Liver (tissue), 9 donors: ENCODE measurements around the gene NR2F2. TPM values are rescaled to one million over a fixed set of nuclear protein-coding genes. Genes with fewer than 3 reads are reported as not detected.
A peak's percentile ranks its signal among the peaks of the same experiment; 100 is the strongest.

Experiments used
- DNase-seq: peaks from one replicate; pipeline ENCODE4 v3.0.0-alpha.2; 2017; ENCODE audit warnings: low spot score
- H3K27ac ChIP-seq, 2 donors: one replicate each; pipeline ENCODE4 v1.7.0; 2013; ENCODE audit warnings: inconsistent platforms in 2 of 2, low read length in 2 of 2, control low read depth in 1 of 2, low read depth in 1 of 2, mild to moderate bottlenecking in 1 of 2
- H3K27me3 ChIP-seq, 4 donors: one replicate each; pipeline versions ENCODE4 v1.6.1 to v1.7.0; 2013; ENCODE audit warnings: low read length in 3 of 4, inconsistent platforms in 1 of 4, mild to moderate bottlenecking in 1 of 4, moderate library complexity in 1 of 4; ENCODE audit not compliant: control insufficient read depth in 4 of 4, insufficient read depth in 4 of 4
- H3K36me3 ChIP-seq, 4 donors: one replicate each; pipeline versions ENCODE4 v1.6.1 to v1.7.0; 2013; ENCODE audit warnings: low read length in 3 of 4, mild to moderate bottlenecking in 3 of 4, low read depth in 1 of 4, moderate library complexity in 1 of 4; ENCODE audit not compliant: control insufficient read depth in 4 of 4, insufficient read depth in 3 of 4
- H3K4me1 ChIP-seq, 4 donors: one replicate each; pipeline versions ENCODE4 v1.6.1 to v1.7.0; 2013; ENCODE audit warnings: low read length in 3 of 4, mild to moderate bottlenecking in 3 of 4, moderate library complexity in 1 of 4; ENCODE audit not compliant: control insufficient read depth in 4 of 4, insufficient read depth in 4 of 4
- H3K4me3 ChIP-seq, 3 donors: one replicate each; pipeline versions ENCODE4 v1.6.1 to v1.7.0; 2013; ENCODE audit warnings: low read length in 3 of 3, control low read depth in 1 of 3, low read depth in 1 of 3, mild to moderate bottlenecking in 1 of 3
- H3K9ac ChIP-seq, 2 donors: one replicate each; pipeline ENCODE4 v1.7.0; 2013; ENCODE audit warnings: low read length in 2 of 2, mild to moderate bottlenecking in 2 of 2, moderate library complexity in 2 of 2, control low read depth in 1 of 2, low read depth in 1 of 2
- H3K9me3 ChIP-seq, 4 donors: one replicate each; pipeline versions ENCODE4 v1.6.1 to v1.7.0; 2013; ENCODE audit warnings: low read length in 3 of 4; ENCODE audit not compliant: control insufficient read depth in 4 of 4
- CTCF ChIP-seq: fragments of 150-350 bp; IDR thresholded peaks from 2 replicates; pipeline ENCODE4 v1.5.1; 2017; ENCODE audit warnings: improper control_type of control experiment, low read depth, low read length; ENCODE audit not compliant: missing input control
- EGR1 ChIP-seq, 2 donors: IDR thresholded peaks; 2 replicates each; pipeline ENCODE4 v1.6.1; 2016 to 2018; ENCODE audit warnings: antibody characterized with exemption in 2 of 2, low read depth in 2 of 2
- FOXA2 ChIP-seq: IDR thresholded peaks from 2 replicates; pipeline ENCODE4 v1.6.1; 2016; ENCODE audit warnings: antibody characterized with exemption
- HNF4A ChIP-seq, 2 donors: conservative IDR thresholded peaks; 2 replicates each; pipeline ENCODE4 v1.6.1; 2016; ENCODE audit warnings: antibody characterized with exemption in 2 of 2, mild to moderate bottlenecking in 2 of 2
- NR2F2 ChIP-seq: IDR thresholded peaks from 2 replicates; pipeline ENCODE4 v1.6.1; 2016; ENCODE audit warnings: antibody characterized with exemption
- RAD21 ChIP-seq, 2 donors: IDR thresholded peaks; 2 replicates each; pipeline ENCODE4 v1.6.1; 2016; ENCODE audit warnings: antibody characterized with exemption in 2 of 2, mild to moderate bottlenecking in 2 of 2
- RXRA ChIP-seq, 2 donors: IDR thresholded peaks; 2 replicates each; pipeline ENCODE4 v1.6.1; 2017 to 2018; ENCODE audit warnings: antibody characterized with exemption in 2 of 2, mild to moderate bottlenecking in 1 of 2
- TAF1 ChIP-seq: conservative IDR thresholded peaks from 2 replicates; pipeline ENCODE4 v1.6.1; 2016; ENCODE audit warnings: antibody characterized with exemption, mild to moderate bottlenecking
- YY1 ChIP-seq: IDR thresholded peaks from 2 replicates; pipeline ENCODE4 v1.6.1; 2016; ENCODE audit warnings: antibody characterized with exemption, mild to moderate bottlenecking
- whole genome bisulfite sequencing: extraction: QIAGEN DNeasy Blood & Tissue Kit; methylation state at CpG from one replicate; pipeline ENCODE4 v1.1.7; 2013; 5-methylcytosine and 5-hydroxymethylcytosine counted together
- polyA plus RNA-seq, 2 donors: library from polyadenylated mRNA; stranded (reverse) in 1 of 2; unstranded in 1 of 2; fragments of 200-250 nt in 1 of 2; fragments of >200 nt in 1 of 2; fragmentation: Nextera tagmentation in 1 of 2; extraction: Ambion mirVana in 1 of 2; gene quantifications; one replicate each; pipeline versions ENCODE4 v1.2.1 to v1.2.3, GENCODE V29; 2013 to 2015
- total RNA-seq, 2 donors: library from RNA; depleted of rRNA; stranded (reverse); fragments of >200 nt; gene quantifications; one replicate each; pipeline ENCODE4 v1.2.3, GENCODE V29; 2014
- TF ChIP-seq, protein P1 (sequence below): IDR thresholded peaks from 2 replicates; pipeline ENCODE4 v1.6.1; 2016; ENCODE audit warnings: antibody characterized with exemption
- TF ChIP-seq, protein P2 (sequence below): IDR thresholded peaks from 2 replicates; pipeline ENCODE4 v1.6.1; 2016; ENCODE audit warnings: antibody characterized with exemption
- TF ChIP-seq, protein P3 (sequence below): IDR thresholded peaks from 2 replicates; pipeline ENCODE4 v1.6.1; 2016; ENCODE audit warnings: antibody characterized with exemption
- donor health status: healthy.
- donor health status: healthy.
- donor health status: healthy.
- donor health status: healthy.
- donor health status: healthy.

The NR2F2 gene
- total and polyA plus RNA-seq, 4 donors, result 5.9 to 22.4 (median 9.2) TPM

DNA sequence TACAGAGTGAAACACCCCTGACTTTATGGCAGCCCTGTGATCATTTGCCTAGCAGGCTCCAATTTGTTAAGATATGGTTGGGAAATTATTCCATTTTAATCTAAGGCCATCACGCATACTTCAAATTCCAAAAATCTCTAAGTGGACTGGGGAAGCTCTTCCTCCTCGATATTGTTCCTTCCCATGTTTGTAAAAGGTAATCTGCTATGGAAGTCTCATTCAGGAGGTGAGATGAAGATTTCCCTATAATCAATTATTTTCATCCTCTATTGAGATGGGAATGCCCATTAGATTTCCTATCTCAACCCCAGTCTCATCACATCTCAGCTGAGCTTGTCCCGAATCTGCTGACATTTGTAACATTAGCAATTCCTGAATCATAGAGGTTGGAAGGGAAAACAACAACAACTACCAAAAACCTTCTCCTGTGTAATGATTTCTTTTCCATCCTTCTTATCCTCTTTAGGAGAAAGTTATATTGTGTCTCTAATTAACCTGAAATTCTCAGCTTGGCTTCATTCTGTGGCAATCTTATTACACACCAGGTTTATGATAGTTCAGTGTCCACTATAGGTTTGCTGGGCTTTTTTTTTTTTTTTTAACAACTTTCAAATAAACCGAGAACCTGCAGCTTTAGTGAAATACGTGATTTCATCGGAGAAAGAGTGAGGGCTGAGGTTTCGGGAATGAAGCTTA, 2.2 kb upstream of the NR2F2 start:
- 65% methylated on average over 7 of the region's 7 CpGs for WGBS
- Histone ChIP-seq H3K9ac (no peak overlapping the region), H3K9me3 (no peaks in the 10 kb centered on the region), H3K36me3 (no peaks in the 10 kb centered on the region), H3K4me1 (peaks cover 1 to 40% (median 36%) of the 10 kb centered on the region in 4 donors), H3K27ac (peak overlapping the region; percentile 8 to 45), H3K4me3 (no peak overlapping the region), H3K27me3 (no peaks in the 10 kb centered on the region)
- no peak for TF ChIP-seq NR2F2
- DNase-seq, result no peak

DNA sequence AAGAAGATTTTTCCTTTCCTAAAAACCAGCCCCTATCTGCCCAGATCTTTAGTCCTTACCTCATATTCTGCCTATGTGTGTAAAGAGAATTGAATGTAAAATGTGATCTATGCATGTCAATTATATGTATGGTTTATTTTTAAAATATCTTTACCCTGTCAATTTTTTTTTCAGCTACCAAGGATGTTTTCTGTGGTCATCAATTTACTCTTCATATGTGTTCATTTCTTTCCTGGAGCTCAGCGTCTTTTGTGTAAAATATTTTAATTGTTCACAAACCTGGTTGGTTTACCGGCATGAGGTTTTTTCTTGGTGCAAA, 1.7 kb upstream of the NR2F2 start:
- peaks cover 0 to 2% (median 0%) of the 10 kb centered on the region in 4 donors for H3K36me3 ChIP-seq
- H3K4me1 ChIP-seq, result peaks cover 0 to 34% (median 32%) of the 10 kb centered on the region in 4 donors

DNA sequence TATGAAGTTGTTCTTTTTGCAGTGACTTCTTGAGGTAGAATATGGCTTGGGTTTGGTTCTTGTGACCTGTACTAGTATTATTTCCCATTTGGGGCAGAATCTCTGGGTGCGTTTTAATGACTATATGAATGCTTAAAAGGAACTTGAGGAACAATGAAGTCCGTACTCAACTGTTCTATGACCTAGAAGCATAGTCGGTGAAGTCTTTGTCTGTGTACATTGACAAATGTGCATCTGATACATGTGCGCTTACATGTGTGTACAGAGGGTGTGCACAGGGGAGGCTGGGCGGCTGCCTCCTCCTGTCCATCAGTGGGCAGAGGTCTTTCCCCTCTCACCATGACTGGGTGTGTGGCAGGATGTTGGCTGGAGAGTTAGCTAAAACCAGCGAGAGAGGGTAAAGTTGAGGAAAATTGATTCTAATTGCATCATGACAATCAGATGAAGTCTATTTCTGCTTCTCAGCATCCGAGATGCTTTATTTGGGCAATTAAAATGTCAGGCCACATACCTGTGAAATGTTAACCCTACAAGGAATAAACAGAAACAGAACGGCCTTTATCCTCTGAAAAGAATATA, 1.0 kb upstream of the NR2F2 start:
- TF ChIP-seq YY1, result no peak
- peak in 1 of 2 donors; percentile 9 for TF ChIP-seq HNF4A (conservative IDR thresholded peaks at IDR 0.05)
- TF ChIP-seq TAF1, result no peak
- TF ChIP-seq, protein P1, sequence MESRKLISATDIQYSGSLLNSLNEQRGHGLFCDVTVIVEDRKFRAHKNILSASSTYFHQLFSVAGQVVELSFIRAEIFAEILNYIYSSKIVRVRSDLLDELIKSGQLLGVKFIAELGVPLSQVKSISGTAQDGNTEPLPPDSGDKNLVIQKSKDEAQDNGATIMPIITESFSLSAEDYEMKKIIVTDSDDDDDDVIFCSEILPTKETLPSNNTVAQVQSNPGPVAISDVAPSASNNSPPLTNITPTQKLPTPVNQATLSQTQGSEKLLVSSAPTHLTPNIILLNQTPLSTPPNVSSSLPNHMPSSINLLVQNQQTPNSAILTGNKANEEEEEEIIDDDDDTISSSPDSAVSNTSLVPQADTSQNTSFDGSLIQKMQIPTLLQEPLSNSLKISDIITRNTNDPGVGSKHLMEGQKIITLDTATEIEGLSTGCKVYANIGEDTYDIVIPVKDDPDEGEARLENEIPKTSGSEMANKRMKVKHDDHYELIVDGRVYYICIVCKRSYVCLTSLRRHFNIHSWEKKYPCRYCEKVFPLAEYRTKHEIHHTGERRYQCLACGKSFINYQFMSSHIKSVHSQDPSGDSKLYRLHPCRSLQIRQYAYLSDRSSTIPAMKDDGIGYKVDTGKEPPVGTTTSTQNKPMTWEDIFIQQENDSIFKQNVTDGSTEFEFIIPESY, result no peak
- TF ChIP-seq, protein P2, sequence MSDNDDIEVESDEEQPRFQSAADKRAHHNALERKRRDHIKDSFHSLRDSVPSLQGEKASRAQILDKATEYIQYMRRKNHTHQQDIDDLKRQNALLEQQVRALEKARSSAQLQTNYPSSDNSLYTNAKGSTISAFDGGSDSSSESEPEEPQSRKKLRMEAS, result no peak
- TF ChIP-seq RAD21 (IDR thresholded peaks at IDR 0.05), result peak in 1 of 2 donors; percentile 3
- peaks cover 3 to 35% (median 31%) of the 10 kb centered on the region in 4 donors for H3K4me1 ChIP-seq
- 26% methylated on average over 8 of the region's 8 CpGs for WGBS
- no peaks in the 10 kb centered on the region for H3K27me3 ChIP-seq
- no peak for DNase-seq
- H3K36me3 ChIP-seq, result peaks cover 0 to 5% (median 0%) of the 10 kb centered on the region in 4 donors
- H3K27ac ChIP-seq, result peak overlapping the region; percentile 89 to 90
- peak overlapping the region in 1 of 2 donors; percentile 78 for H3K9ac ChIP-seq
- peak overlapping the region in 2 of 3 donors; percentile 58 to 91 for H3K4me3 ChIP-seq
- no peaks in the 10 kb centered on the region for H3K9me3 ChIP-seq

More for the DNA sequence above, 1.7 kb upstream of the NR2F2 start:
- no peak for TF ChIP-seq RAD21 (IDR thresholded peaks at IDR 0.05)
- no peak for TF ChIP-seq EGR1 (IDR thresholded peaks at IDR 0.05; ENCODE audit: low read depth in 2 of 2)
- no peak for TF ChIP-seq CTCF
- TF ChIP-seq, protein P3, sequence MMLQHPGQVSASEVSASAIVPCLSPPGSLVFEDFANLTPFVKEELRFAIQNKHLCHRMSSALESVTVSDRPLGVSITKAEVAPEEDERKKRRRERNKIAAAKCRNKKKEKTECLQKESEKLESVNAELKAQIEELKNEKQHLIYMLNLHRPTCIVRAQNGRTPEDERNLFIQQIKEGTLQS, result no peak
- TF ChIP-seq NR2F2, result no peak
- no peak for TF ChIP-seq FOXA2
- TF ChIP-seq RXRA (IDR thresholded peaks at IDR 0.05), result no peak
- DNase-seq, result no peak
- WGBS, result 69% methylated on average over 2 of the region's 2 CpGs
- Histone ChIP-seq H3K27ac (peak overlapping the region; percentile 8 to 90), H3K9ac (no peak overlapping the region), H3K27me3 (no peaks in the 10 kb centered on the region), H3K4me3 (no peak overlapping the region), H3K9me3 (no peaks in the 10 kb centered on the region)
